LNCAP (cell line): ENCODE measurements around the gene ALG2.

Experiments used
- TF ChIP-seq, protein P1 (sequence below): fragments of 450-650 bp; IDR thresholded peaks from 2 replicates; pipeline ENCODE4 v1.5.1; 2017; ENCODE audit warnings: mild to moderate bottlenecking

The ALG2 gene

DNA sequence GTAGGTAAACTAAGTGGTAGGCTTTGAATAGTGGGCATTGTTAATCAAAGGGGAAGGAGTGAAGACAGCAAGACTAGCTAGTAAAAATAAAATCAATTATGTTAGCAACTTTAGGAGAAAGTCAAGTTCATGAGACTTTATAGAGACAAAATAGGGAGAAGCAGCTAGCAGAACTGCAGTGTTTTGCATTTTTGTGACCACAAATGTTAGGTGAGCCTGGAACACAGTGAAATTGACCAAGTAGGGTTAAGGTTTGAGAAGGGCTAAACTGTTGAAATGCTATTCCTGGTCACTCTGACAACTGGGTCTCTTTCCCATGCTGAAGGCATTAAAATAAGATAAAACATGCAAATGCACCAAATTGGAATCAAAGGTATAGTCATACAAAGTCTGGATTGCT, 13.3 kb upstream of the ALG2 start:
- TF ChIP-seq, protein P1, sequence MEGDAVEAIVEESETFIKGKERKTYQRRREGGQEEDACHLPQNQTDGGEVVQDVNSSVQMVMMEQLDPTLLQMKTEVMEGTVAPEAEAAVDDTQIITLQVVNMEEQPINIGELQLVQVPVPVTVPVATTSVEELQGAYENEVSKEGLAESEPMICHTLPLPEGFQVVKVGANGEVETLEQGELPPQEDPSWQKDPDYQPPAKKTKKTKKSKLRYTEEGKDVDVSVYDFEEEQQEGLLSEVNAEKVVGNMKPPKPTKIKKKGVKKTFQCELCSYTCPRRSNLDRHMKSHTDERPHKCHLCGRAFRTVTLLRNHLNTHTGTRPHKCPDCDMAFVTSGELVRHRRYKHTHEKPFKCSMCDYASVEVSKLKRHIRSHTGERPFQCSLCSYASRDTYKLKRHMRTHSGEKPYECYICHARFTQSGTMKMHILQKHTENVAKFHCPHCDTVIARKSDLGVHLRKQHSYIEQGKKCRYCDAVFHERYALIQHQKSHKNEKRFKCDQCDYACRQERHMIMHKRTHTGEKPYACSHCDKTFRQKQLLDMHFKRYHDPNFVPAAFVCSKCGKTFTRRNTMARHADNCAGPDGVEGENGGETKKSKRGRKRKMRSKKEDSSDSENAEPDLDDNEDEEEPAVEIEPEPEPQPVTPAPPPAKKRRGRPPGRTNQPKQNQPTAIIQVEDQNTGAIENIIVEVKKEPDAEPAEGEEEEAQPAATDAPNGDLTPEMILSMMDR, result no peak

DNA sequence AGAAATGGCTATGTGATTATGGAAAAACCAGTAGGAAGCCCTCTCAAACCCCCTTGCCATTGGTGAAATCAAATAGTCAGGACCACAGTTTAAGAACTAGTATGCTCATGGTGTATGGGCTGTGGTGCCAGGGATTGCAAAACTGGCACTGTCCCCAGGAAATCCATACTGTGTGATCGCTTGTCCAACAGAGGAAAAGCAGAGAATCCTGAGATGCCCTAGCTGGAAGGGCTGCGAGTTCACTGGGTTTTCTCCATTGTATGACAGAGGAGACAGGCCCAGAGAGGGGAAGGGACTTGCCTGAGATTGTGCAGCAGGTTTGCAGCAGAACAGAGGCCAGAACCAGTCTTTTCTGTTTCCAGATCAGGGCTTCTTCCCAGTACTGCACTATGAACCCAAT, 12.9 kb upstream of the ALG2 start:
- TF ChIP-seq, protein P1, result no peak

DNA sequence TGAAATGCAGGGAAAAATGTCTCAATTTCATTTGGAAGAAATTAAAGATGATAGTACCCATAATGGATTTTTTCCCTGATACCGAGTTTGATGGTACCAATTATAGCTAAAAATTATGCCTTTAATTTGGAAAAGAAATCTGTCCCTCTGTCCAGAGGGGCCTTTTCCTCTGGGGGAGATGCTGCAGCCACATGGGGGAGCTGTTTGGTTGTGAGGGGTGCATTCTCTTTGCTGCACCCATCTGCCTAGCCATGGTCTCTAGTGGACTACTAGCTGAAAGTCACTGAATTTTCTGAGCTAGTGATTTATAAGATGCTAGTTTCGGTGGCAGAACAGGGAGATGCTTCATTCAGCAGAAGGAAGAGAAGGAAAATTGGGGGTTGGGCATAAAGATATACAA, 10.0 kb upstream of the ALG2 start:
- TF ChIP-seq, protein P1, result peak; percentile 47

DNA sequence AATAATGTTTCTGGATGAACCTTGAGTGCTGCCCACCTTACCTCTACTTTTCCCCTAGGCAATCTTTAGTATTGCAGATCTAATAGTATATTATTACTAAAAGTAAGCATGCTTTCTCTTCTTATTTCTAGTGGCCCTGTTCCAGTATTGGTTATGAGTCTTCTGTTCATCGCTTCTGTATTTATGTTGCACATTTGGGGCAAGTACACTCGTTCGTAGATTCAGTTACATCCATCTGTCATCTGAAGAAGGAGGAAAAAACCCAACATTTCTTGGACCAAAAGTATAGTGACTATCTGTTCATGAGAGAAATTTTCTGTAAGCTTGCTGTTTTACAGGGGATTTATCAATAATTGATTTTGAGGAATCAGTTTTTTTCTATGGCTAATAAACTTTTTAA, 8.5 kb upstream of the ALG2 start:
- TF ChIP-seq, protein P1, result no peak

DNA sequence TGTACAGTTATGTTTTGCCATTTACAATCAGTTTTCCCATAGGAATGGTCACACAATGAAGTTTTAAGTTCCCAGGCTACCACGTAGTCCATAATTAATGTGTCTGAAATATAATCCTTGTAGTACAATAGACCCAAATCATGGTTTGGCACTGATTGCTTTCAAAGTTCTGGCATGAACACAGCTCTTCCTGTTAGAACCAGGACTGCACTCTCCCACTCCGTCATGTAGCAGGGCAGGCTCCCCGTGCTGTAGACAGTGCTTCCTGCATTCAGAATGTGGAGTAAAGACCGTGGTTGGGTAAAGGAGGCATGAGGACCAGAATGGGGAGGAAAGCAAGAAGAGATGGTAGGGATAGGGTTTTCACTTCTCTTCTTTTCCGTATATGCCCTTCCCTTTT, 4.3 kb upstream of the ALG2 start:
- TF ChIP-seq, protein P1, result no peak

DNA sequence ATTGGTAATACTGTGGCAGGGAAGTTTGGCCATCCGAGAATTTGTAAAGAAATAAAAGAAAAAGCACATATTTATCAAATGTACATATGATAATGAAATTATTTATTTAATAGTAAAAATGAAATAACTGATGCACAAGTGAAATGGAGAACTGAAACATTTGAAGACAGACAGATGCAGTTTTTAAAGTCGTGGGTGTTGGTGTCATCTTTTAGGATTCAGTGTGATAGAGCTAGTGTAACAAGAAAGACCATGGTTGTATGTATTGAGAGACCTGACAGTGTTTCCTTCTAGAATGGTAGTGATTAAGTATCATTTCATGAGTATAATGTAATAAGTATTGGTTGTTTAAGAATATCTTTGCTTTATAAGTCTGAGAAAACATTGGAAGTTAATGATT, 2.7 kb upstream of the ALG2 start:
- TF ChIP-seq, protein P1, result no peak

DNA sequence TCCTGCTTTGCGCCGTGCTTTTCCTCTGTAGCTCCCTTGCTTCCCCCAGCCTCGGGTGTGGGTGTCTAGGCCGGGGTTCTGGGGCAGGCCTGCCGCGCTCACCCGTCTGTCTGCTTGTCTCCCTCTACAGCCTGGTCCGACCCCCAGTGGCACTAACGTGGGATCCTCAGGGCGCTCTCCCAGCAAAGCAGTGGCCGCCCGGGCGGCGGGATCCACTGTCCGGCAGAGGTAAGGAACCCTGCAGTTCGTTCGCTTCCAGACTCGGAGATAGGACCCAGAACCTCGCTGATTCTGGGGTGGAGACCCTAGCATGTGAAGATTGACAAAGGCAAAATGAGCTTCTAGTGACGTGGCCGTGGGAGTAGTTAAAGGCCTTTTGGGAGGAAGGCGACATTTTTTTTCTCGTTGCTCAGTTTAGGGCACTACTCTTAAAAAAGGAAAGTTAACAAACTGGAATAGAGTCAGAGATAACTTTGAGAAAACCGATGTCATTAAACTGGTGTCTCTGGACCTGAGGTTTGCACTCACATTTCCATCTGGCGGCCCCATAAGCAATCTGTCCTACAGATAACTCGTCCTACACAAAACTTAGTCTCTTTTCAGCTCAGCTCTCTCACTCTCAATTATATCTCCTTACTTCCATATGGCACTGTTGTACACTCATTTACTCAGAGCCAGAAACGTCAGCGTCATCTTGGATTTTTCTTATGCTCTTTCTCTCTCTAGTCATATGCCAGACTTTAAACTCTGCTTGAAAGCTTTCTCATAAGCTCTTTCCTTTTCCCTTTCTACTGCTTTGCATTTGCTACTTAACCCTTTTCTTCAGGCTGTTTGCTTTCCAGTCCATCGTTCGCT, 901 bp upstream of the ALG2 start:
- TF ChIP-seq, protein P1, result no peak

DNA sequence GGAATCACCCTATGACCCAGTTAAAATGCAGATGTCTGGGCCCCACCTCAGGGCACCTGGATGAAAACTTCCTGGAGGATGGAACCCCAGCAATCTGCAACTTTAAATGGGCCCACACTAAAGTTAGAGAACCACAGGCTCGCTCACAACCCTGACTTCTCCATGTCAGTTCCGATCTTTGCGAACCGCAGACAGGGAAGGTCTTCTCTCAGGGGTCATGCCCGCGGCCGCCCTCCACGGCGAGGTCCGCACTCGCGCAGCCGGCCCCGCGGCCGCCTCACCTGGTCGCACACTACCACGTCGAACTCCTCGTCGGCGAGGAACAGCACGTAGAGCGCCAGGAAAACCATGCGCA, 499 bp downstream of the ALG2 start:
- TF ChIP-seq, protein P1, result no peak
